Measurements from ENCODE around the gene CCDC27.

GRCh38 chr1:3741566-3742438 lies 10.4 kb upstream of the CCDC27 start:
- TF ChIP-seq CTCF (IDR thresholded peaks at IDR 0.05) (no peak), POLR2A (IDR thresholded peaks at IDR 0.05) (no peak)

Measured in Peyer's patch (tissue), 4 donors.